ENCODE data around the gene EIF4E1B.

DNA sequence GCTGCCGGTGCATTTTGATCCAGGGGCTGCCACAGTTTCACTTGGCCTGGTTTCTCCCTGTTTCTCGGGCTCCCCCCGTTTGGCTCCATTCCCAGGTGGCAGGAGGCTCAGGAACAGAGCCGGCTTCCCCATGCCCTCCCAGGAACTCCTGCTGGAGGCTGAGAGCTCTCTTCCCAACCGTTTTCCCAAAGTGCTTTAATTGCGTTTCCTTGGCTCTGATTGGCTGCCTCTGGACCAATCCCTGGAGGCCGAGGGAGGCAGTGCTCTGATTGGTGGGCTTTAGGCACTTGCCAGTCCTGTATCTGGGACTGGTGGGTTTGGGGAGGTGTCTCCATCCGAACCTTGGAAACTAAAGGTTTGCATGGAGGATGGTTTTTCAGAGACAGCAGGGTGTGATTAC is 21.7 kb downstream of the EIF4E1B start:
- TF ChIP-seq, protein P1, sequence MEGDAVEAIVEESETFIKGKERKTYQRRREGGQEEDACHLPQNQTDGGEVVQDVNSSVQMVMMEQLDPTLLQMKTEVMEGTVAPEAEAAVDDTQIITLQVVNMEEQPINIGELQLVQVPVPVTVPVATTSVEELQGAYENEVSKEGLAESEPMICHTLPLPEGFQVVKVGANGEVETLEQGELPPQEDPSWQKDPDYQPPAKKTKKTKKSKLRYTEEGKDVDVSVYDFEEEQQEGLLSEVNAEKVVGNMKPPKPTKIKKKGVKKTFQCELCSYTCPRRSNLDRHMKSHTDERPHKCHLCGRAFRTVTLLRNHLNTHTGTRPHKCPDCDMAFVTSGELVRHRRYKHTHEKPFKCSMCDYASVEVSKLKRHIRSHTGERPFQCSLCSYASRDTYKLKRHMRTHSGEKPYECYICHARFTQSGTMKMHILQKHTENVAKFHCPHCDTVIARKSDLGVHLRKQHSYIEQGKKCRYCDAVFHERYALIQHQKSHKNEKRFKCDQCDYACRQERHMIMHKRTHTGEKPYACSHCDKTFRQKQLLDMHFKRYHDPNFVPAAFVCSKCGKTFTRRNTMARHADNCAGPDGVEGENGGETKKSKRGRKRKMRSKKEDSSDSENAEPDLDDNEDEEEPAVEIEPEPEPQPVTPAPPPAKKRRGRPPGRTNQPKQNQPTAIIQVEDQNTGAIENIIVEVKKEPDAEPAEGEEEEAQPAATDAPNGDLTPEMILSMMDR (IDR thresholded peaks at IDR 0.05): no peak
- no peak for TF ChIP-seq POLR2A (IDR thresholded peaks at IDR 0.05)

Measured in tibial nerve (tissue), 3 donors.